Astrocyte (in vitro differentiated cells and primary cell): ENCODE data around the gene YOD1. TPM values are rescaled to one million over a fixed set of nuclear protein-coding genes. Genes with fewer than 3 reads are reported as not detected.

Source experiments
- DNase-seq: peaks from one replicate; pipeline ENCODE4 v3.0.0-alpha.2; 2010; ENCODE audit warnings: low read depth
- FAIRE-seq: peaks from 2 replicates; lab custom pipeline; 2011; peaks lifted over from hg19 to GRCh38; lab: Jason Lieb, UNC
- H2AFZ ChIP-seq: 2 replicates; pipeline ENCODE4 v1.6.0; 2012; ENCODE audit warnings: low read depth, low read length, inconsistent platforms
- H3K27ac ChIP-seq: 2 replicates; pipeline ENCODE4 v1.5.1; 2011; ENCODE audit warnings: low read depth, low read length, inconsistent platforms
- H3K27me3 ChIP-seq: 2 replicates; pipeline ENCODE4 v1.6.0; 2011; ENCODE audit warnings: low read length, inconsistent platforms; ENCODE audit not compliant: insufficient read depth
- H3K36me3 ChIP-seq: 2 replicates; pipeline ENCODE4 v1.5.1; 2011; ENCODE audit warnings: low read length, inconsistent platforms; ENCODE audit not compliant: insufficient read depth
- H3K4me1 ChIP-seq: 2 replicates; pipeline ENCODE4 v1.5.1; 2011; ENCODE audit warnings: low read length, inconsistent platforms; ENCODE audit not compliant: insufficient read depth
- H3K4me2 ChIP-seq: 2 replicates; pipeline ENCODE4 v1.6.0; 2012; ENCODE audit warnings: low read length, inconsistent platforms
- H3K4me3 ChIP-seq: 2 replicates; pipeline ENCODE4 v1.5.1; 2011; ENCODE audit warnings: low read depth, mild to moderate bottlenecking, low read length, inconsistent platforms; ENCODE audit not compliant: insufficient read depth
- H3K79me2 ChIP-seq: 2 replicates; pipeline ENCODE4 v1.6.0; 2012; ENCODE audit warnings: mild to moderate bottlenecking, low read length, inconsistent platforms; ENCODE audit not compliant: insufficient read depth
- H3K9ac ChIP-seq: 2 replicates; pipeline ENCODE4 v1.6.0; 2012; ENCODE audit warnings: mild to moderate bottlenecking, low read length, inconsistent platforms
- H3K9me3 ChIP-seq: 2 replicates; pipeline ENCODE4 v1.5.1; 2012; ENCODE audit warnings: low read depth, mild to moderate bottlenecking, low read length, inconsistent platforms; ENCODE audit not compliant: insufficient read depth
- H4K20me1 ChIP-seq: 2 replicates; pipeline ENCODE4 v1.6.0; 2012; ENCODE audit warnings: low read length, inconsistent platforms; ENCODE audit not compliant: insufficient read depth
- H3K27ac Mint-ChIP-seq: one replicate; pipeline ENCODE4 v1.8.0; 2021; ENCODE audit warnings: mild to moderate bottlenecking, mixed read lengths; ENCODE audit not compliant: unreplicated experiment
- H3K27me3 Mint-ChIP-seq: one replicate; pipeline ENCODE4 v1.8.0; 2021; ENCODE audit warnings: low read depth, mixed read lengths; ENCODE audit not compliant: unreplicated experiment
- H3K36me3 Mint-ChIP-seq: one replicate; pipeline ENCODE4 v1.8.0; 2021; ENCODE audit warnings: low read depth, mixed read lengths; ENCODE audit not compliant: unreplicated experiment
- H3K4me1 Mint-ChIP-seq: one replicate; pipeline ENCODE4 v1.8.0; 2021; ENCODE audit warnings: low read depth, mixed read lengths; ENCODE audit not compliant: unreplicated experiment
- H3K4me3 Mint-ChIP-seq: one replicate; pipeline ENCODE4 v1.8.0; 2021; ENCODE audit warnings: mild to moderate bottlenecking, moderate library complexity, mixed read lengths; ENCODE audit not compliant: unreplicated experiment
- H3K9me3 Mint-ChIP-seq: one replicate; pipeline ENCODE4 v1.8.0; 2021; ENCODE audit warnings: mild to moderate bottlenecking, mixed read lengths; ENCODE audit not compliant: unreplicated experiment
- CTCF ChIP-seq: IDR thresholded peaks from 2 replicates; pipeline ENCODE4 v1.5.1; 2011; ENCODE audit warnings: low read depth, mild to moderate bottlenecking, inconsistent platforms, low read length, moderate library complexity; ENCODE audit not compliant: insufficient read depth
- EZH2 ChIP-seq: IDR thresholded peaks from 2 replicates; pipeline ENCODE4 v1.6.1; 2012; ENCODE audit warnings: mild to moderate bottlenecking, low read length, inconsistent platforms; ENCODE audit not compliant: insufficient read depth
- total RNA-seq: library from RNA; stranded (reverse); gene quantifications from 2 replicates; pipeline ENCODE4 v1.2.1, GENCODE V29; 2021

Gene YOD1
- total RNA-seq, 1 donor from 2014 or later: 14.8 TPM

GRCh38 chr1:207040181-207040533, 10.9 kb downstream of the YOD1 start:
- Mint-ChIP-seq H3K4me1 (peaks cover 12% of the 10 kb centered on the region), H3K4me3 (no peak overlapping the region), H3K36me3 (peaks cover 3% of the 10 kb centered on the region), H3K27me3 (no peaks in the 10 kb centered on the region), H3K27ac (no peak overlapping the region), H3K9me3 (no peaks in the 10 kb centered on the region)
- Histone ChIP-seq H4K20me1 (no peaks in the 10 kb centered on the region), H2AFZ (no peak overlapping the region), H3K9ac (no peak overlapping the region), H3K27me3 (no peaks in the 10 kb centered on the region), H3K27ac (no peak overlapping the region), H3K4me1 (peaks cover 2% of the 10 kb centered on the region), H3K36me3 (no peaks in the 10 kb centered on the region), H3K9me3 (no peaks in the 10 kb centered on the region), H3K79me2 (peaks cover 5% of the 10 kb centered on the region), H3K4me2 (peak overlapping the region; percentile 36), H3K4me3 (no peak overlapping the region)
- FAIRE-seq (no peak), DNase-seq (peak; percentile 62)
- TF ChIP-seq EZH2: no peak
- TF ChIP-seq CTCF: no peak

GRCh38 chr1:207039380-207040180, 11.4 kb downstream of the YOD1 start:
- Mint-ChIP-seq H3K27me3 (no peaks in the 10 kb centered on the region), H3K4me1 (peaks cover 16% of the 10 kb centered on the region), H3K9me3 (no peaks in the 10 kb centered on the region), H3K27ac (no peak overlapping the region), H3K36me3 (no peaks in the 10 kb centered on the region), H3K4me3 (no peak overlapping the region)
- FAIRE-seq: no peak
- TF ChIP-seq CTCF: no peak
- no peak for TF ChIP-seq EZH2
- no peak overlapping the region for H3K9ac ChIP-seq
- H3K4me2 ChIP-seq: peak overlapping the region; percentile 36
- H3K4me3 ChIP-seq: no peak overlapping the region
- peaks cover 6% of the 10 kb centered on the region for H3K4me1 ChIP-seq
- no peak overlapping the region for H2AFZ ChIP-seq
- H3K36me3 ChIP-seq: no peaks in the 10 kb centered on the region
- H3K27me3 ChIP-seq: no peaks in the 10 kb centered on the region
- no peaks in the 10 kb centered on the region for H4K20me1 ChIP-seq
- DNase-seq: no peak
- no peak overlapping the region for H3K27ac ChIP-seq
- no peaks in the 10 kb centered on the region for H3K9me3 ChIP-seq
- no peaks in the 10 kb centered on the region for H3K79me2 ChIP-seq

GRCh38 chr1:207036865-207037264, 14.1 kb downstream of the YOD1 start:
- Histone ChIP-seq H3K4me1 (peaks cover 6% of the 10 kb centered on the region), H3K36me3 (no peaks in the 10 kb centered on the region), H3K4me2 (no peak overlapping the region), H3K27me3 (no peaks in the 10 kb centered on the region), H3K9ac (no peak overlapping the region), H3K9me3 (no peaks in the 10 kb centered on the region), H3K27ac (no peak overlapping the region), H3K4me3 (no peak overlapping the region), H3K79me2 (no peaks in the 10 kb centered on the region), H4K20me1 (no peaks in the 10 kb centered on the region), H2AFZ (no peak overlapping the region)
- DNase-seq: no peak
- Mint-ChIP-seq H3K9me3 (no peaks in the 10 kb centered on the region), H3K27ac (no peak overlapping the region), H3K4me3 (no peak overlapping the region), H3K27me3 (no peaks in the 10 kb centered on the region), H3K4me1 (peaks cover 16% of the 10 kb centered on the region), H3K36me3 (no peaks in the 10 kb centered on the region)
- no peak for FAIRE-seq
- TF ChIP-seq EZH2 (no peak), CTCF (no peak)
